GM18505 (cell line): ENCODE results near the gene CNTN1.

ENCODE experiments used
- ATAC-seq: cut with Tn5 transposase; IDR thresholded peaks from one replicate; pipeline ENCODE4 v1.9.1; 2021; ENCODE audit not compliant: unreplicated experiment
- POLR2A ChIP-seq: IDR thresholded peaks from 4 replicates; pipeline ENCODE4 v1.6.1; 2011; ENCODE audit warnings: borderline replicate concordance; ENCODE audit not compliant: insufficient read depth, insufficient read length; ENCODE audit errors: extremely low read depth

The CNTN1 gene

DNA sequence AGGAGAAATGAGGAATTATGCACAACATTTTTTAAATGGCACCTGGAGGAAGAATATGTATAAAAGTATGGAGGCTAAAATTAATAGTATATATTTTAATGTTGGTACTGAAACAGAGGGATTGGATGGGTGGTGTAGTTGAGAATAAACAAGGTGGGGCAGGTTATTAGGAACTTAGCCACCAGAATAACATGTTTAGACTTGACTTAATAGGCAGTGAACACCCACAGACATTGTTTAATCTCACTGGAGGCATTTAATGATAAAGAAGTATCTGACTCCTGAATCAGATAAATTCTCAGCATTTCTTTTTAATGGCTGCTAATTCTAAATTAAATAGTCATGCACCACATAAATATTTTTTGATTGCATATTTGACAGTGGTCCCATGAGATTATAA lies 139.7 kb downstream of the CNTN1 start:
- no peak for ATAC-seq
- no peak for TF ChIP-seq POLR2A

DNA sequence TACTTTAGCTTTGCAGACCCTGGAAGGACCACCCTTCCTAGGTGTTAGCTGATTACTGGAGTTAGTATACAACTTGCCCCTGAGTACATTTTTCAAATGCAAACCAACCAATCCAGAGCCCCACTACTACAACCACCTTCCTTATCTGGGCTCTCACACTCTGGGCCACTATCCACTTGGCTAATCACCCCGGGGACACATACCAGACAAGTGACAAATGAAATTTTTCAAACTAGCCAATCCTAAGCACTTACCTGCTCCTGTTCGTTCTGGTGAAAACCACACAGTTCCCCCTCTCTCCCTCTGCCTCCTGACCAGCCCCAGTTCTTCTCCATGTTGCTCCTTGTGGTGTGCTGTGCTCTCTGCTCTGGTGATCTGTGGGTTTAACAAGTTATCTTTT lies 140.4 kb downstream of the CNTN1 start:
- no peak for TF ChIP-seq POLR2A
- ATAC-seq: no peak

DNA sequence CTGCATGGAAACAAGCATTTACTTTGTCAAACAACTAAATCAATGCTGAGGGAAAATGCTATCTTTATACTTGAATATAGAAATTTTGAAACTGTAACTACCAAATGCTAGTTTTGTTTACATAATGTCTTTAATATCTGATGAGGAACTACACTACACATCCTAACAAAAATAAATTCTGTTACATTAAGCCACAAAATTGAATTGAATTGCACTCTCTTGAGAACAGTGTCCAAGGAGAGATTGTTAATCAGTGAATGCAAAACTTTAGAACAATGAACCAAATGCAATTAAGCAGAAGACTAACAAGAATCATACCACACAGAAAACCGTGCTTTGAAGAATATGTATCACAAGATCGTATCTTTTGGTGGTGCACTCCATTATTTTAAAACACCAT lies 141.6 kb downstream of the CNTN1 start:
- no peak for TF ChIP-seq POLR2A
- ATAC-seq: no peak

DNA sequence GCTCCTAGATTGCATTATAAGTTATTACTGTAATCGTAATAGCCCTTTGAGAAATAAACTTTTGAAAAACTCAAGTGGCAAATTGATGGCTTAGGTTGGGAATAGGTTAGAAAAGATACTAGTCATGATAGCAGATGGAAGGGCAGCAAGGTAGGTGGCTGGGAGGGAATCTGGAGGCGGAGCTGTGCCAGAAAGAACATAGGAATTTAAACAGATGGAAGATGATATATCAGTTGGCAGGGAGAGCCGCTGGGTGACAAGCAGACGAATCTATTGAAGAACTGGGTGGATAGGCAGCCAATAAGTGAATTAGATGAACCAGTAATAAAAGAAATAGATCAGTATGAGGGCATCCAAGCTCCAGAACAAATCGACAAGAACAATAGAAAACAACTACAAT lies 142.1 kb downstream of the CNTN1 start:
- TF ChIP-seq POLR2A: no peak
- no peak for ATAC-seq

DNA sequence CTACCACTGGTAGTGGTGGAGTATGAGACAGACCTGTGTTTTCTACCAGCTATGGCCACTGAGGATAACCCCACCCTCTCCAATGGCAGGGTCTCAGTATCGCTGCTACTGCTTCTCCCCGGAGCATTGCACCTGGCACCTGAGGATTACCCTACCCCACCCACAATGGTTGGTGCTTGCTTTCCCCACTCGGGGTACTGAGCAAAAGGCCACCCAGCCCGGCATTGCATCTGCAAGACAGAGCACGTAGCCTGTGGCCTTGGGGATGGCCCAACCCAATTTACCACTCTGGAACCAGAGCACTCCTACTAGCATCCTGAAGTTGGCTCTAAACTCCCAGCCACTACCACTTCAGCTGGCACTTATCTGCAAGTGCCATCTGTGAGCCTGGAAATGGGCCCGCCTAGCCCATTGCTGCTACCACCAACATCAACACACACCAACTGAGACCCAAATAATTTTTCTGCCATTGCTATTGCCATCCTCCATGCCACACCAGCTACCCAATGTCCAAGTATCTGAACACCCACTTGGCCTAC lies 145.7 kb downstream of the CNTN1 start:
- ATAC-seq: no peak
- no peak for TF ChIP-seq POLR2A

DNA sequence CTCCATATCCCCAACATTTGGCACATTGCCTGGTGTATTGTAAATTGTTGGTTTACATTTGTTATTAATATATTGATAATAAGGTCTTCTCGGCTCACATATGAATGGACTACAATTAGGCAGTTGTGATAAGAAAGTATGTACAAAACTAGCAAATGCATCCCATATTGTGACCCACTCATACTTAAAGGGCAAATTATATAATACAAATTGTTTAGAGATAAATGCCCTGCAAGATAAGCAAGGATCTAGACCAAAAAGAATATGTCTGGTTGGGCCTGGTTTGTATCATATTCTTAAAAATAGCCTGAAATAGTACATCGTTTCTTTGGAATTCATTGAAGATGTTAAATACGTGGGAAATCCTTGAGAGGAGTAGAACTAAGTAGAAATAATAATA lies 151.3 kb downstream of the CNTN1 start:
- TF ChIP-seq POLR2A: no peak
- no peak for ATAC-seq

DNA sequence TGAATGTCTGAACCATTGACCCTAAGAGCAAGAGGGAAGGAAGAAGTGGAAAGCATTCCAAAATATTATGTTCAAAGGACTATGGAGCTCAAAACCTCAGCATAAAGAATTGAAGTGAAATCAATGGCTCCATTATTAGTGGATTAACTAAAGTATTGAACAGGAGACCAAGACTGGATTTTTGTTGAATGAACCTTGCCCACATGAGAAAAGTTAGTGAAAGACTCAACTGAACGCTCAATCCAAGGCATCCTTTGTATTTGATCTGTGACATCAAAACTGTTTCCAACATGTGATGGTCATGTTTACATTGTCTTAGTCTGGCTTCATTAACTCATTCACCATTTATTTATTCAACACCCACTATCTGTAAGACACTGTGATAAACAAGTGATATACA lies 161.0 kb downstream of the CNTN1 start:
- ATAC-seq: no peak
- TF ChIP-seq POLR2A: no peak

DNA sequence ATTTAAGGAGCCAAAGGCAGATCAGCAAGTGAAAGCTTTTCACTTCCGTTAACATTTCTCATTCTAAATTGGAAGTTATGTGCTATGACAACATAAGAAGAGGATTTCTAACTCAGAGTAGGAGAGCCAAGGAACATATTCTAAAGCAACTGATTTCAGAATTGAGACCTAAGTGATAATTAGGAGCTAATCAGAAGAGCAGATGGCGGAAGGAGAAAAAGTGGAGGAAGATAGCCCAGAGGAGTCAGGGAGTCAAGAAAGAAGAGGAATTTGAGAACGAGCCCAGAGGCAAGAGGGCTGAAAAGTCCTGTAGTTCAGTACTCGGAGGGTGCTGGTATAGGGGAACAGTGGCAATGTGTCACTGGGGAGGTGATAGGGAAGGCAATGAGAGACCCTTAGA lies 162.4 kb downstream of the CNTN1 start:
- no peak for TF ChIP-seq POLR2A
- ATAC-seq: no peak

DNA sequence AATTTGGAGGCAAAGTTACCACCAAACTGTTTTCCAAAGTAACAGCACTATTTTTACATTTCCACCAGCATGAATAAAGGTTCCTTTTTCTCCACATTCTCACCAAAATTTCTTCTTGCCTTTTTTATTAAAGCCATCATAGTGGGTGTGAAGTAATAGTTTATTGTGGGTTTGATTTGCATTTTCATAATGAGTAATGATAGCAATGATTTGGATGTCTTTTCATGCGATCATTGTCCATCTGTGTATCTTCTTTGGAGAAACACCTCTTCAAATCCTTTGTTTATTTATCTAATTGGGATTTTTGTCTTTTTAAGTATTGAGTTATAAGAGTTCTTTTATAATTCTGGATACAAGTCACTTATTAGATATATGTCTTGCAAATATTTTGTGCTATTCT lies 172.7 kb downstream of the CNTN1 start:
- no peak for ATAC-seq
- no peak for TF ChIP-seq POLR2A

DNA sequence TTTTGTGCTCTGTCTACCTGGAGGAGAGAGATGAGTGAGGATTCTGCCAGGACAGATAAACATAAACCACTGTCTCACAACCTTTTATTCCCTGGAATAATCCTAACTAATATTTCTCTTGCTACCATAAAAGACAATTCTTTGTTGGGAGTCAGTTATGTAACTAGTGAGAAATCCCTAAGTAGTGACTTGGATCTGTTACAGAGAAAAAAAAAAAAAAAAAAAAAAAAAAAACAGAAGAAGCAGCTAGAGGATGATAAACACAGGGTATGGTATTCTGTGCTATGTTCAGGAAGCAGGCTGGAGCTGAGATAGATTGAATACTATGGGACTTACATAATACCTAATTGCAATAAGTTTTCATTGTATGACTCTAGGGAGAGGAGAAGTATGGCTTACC lies 178.7 kb downstream of the CNTN1 start:
- ATAC-seq: no peak
- no peak for TF ChIP-seq POLR2A

DNA sequence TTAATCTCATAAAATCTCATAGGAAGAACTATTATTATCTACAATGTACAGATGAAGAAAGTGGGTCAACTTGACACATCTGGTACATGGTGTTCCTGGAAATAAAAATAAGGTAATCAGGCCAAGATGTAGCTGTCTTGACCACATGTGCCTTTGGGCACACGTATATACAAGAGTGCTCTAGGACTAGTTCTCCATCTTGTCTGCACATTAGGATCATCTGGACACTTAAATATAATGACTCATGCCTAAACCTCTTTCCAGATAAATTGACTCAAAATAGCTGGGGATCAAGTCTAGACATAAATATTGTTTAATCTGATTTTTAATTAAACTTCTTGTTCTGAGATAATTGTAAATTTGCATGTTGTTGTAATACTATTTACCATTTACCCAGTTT lies 182.6 kb downstream of the CNTN1 start:
- no peak for TF ChIP-seq POLR2A
- no peak for ATAC-seq

DNA sequence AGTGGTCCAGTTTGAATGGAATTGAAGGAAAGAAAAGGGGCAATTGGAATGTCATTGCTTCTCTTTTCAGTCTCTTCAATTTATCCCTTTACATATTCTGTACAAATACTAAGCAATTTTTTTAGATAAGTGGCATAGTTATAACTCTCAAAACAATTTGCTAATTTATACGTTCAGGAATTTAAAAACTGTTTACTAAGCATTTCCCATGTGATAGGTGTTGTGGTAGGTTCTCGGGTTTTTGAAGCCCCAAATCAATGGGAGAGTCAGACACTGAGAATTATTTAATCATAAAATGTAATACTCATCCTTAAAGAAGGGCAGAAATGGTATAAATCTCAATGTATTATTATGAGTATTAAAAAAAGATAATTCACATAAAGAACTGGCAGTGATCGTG lies 197.1 kb downstream of the CNTN1 start:
- no peak for TF ChIP-seq POLR2A
- no peak for ATAC-seq

DNA sequence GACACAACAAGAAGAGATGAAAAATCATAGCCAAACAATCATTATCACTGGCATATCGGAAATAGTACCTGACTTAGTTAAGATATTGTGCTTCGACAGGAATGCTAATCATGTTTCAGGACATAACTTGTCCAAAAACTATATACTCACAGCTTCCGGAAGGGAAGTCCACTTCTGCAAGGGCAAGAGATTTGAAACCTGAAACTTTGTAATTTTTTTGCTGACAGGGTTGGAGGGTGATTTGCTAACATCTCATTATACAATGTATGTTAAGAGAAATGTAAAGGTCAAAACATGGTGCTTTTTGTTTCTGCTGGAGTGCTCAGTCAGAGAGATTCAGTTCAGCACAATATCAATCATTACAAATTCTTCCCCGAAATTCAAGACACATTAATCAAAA lies 200.3 kb downstream of the CNTN1 start:
- no peak for TF ChIP-seq POLR2A
- ATAC-seq: no peak

DNA sequence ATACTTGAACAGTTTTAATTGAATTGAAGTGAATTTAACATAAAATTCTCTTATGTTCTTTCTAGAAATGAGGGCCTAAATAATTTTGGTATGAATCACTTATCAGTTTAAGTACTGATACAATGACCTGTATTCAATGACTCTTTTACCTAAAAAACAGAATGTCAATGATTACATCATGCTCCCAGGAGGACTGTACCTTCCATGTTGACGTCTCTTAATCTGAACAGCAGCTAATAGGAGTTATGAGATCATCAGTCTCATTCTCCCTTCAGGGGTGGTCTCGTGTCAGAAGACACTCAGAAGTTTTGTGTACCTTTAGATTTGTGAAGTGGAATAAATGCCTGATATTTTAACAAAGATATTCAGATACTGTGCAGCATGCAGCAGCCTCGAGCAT lies 206.3 kb downstream of the CNTN1 start:
- no peak for TF ChIP-seq POLR2A
- ATAC-seq: no peak

DNA sequence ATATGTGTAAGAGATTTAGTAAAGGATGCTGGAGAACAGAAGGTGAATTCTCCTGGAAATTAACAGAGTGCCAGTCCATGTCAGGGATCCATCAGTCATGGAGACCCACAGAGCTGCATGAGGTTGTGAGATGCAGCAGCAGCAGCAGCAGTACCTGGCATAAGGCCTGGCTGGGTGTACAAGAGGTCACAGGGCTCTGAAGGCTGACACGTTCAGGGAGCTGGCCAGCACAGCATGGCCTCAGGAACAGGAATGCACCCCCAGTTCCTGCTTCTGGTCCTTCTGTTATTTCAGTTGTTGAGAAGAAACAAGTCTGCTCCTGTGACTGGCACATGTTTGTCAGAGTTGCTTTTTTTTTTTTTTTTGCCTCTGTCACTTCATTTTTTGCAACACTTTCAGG lies 210.8 kb downstream of the CNTN1 start:
- TF ChIP-seq POLR2A: no peak
- no peak for ATAC-seq

DNA sequence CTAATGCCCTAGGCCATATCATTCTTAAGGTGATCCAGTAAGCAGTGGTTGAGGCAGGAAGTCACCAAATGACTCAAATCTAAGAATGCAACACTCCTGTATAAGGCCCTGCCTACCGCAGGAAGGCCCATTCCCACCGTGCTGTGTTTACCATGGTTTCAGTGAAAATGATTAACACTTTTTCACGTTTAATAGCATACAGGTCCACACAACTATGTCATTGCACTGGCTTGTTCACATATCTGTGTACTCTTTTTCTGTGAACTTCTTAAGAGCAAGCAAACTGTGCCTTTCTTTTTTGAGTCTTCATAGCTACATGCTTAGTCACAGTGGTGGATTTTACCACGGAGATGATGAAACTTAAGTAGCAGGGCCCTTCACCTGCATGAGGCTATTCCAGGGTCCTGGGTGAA lies 214.9 kb downstream of the CNTN1 start:
- peak; percentile 98 for ATAC-seq
- TF ChIP-seq POLR2A: no peak

DNA sequence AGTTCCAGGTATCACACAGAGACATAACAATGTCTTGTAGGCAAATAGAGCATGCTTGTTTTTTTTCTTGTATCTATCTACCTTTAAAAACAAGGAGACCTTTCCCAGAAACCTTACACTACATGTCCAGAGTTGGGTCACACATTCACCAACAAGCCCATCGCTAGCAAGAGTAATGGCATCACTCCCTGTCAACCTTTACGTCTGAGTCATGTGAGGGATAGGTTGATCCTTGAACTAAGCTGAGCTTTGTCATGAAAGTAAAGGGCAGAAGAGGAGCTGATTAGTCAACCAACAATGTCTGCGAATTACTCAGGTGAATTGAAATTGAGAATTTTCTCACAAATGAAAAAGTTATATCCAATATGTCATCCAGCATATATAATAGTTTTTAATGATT lies 219.4 kb downstream of the CNTN1 start:
- TF ChIP-seq POLR2A: no peak
- ATAC-seq: no peak

DNA sequence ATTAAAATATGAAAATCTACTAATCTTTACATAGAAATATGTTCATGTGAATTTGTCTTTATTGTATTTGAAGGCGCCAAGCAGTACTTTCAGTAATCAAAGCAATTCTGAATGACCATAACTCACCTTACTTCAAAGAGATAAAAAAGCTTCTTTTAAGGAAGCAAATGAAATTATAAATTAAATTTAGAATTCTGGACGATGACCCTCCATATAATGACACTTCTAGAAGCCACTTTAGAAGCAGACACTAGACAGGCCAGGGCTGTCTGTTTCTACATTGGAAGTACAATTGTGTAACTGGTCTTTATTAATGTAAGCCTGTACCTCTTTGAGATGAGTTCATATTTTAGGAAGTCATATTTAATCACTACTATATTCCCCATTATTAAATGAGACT lies 222.9 kb downstream of the CNTN1 start:
- TF ChIP-seq POLR2A: no peak
- ATAC-seq: no peak
